Fibroblast of lung (primary cell): Measurements from ENCODE around the gene HTR3E.

Experiments
- CTCF ChIP-seq, 2 donors: IDR thresholded peaks in 1 of 2; conservative IDR thresholded peaks in 1 of 2; 1 replicate in 1 of 2; 2 replicates in 1 of 2; pipeline ENCODE4 v1.5.1; 2011 to 2012; ENCODE audit warnings: low read length in 2 of 2, control low read depth in 1 of 2, inconsistent platforms in 1 of 2, low read depth in 1 of 2, mild to moderate bottlenecking in 1 of 2
- EZH2 ChIP-seq: IDR thresholded peaks from 2 replicates; pipeline ENCODE4 v1.5.1; 2012; ENCODE audit warnings: low read length, control low read depth, mild to moderate bottlenecking; ENCODE audit errors: missing control alignments

GRCh38 chr3:184062637-184063036 lies 34.2 kb upstream of the HTR3E start:
- TF ChIP-seq CTCF (conservative IDR thresholded peaks at IDR 0.05 in 1 of 2, IDR thresholded peaks at IDR 0.05 in 1 of 2; ENCODE audit: low read depth in 1 of 2, low read length in 2 of 2) (no peak), EZH2 (no peak)
